CD4-positive, CD25-positive, alpha-beta regulatory T cell (primary cell): ENCODE measurements around the gene GALNT7. TPM values are rescaled to one million over a fixed set of nuclear protein-coding genes. Genes with fewer than 3 reads are reported as not detected.

ENCODE experiments used
- ATAC-seq, 2 donors: fragments of 150-1000 bp; cut with Tn5 transposase; one replicate each; pipeline ENCODE4 v1.10.0; 2021; ENCODE audit warnings: low read depth in 2 of 2, moderate number of reproducible peaks in 2 of 2, moderate library complexity in 1 of 2
- DNase-seq, 3 donors: peaks; one replicate each; pipeline versions ENCODE4 v3.0.0 to v3.0.0-alpha.2; 2012 to 2022; ENCODE audit warnings: mixed read lengths in 1 of 3
- H3K27ac ChIP-seq: one replicate; pipeline ENCODE4 v1.7.0; 2013; ENCODE audit warnings: mild to moderate bottlenecking, low read length; ENCODE audit not compliant: insufficient read depth, poor library complexity, severe bottlenecking
- H3K27me3 ChIP-seq: one replicate; pipeline ENCODE4 v1.7.0; 2013; ENCODE audit warnings: low read length; ENCODE audit not compliant: control insufficient read depth, insufficient read depth
- H3K36me3 ChIP-seq: one replicate; pipeline ENCODE4 v1.7.0; 2013; ENCODE audit warnings: mild to moderate bottlenecking, low read length, moderate library complexity; ENCODE audit not compliant: control insufficient read depth, insufficient read depth
- H3K4me1 ChIP-seq: 2 replicates; pipeline ENCODE4 v1.7.0; 2013; ENCODE audit warnings: mild to moderate bottlenecking, low read length; ENCODE audit not compliant: insufficient read depth, control insufficient read depth, poor library complexity, severe bottlenecking
- H3K4me3 ChIP-seq: one replicate; pipeline ENCODE4 v1.7.0; 2013; ENCODE audit warnings: low read depth, mild to moderate bottlenecking, low read length, moderate library complexity
- H3K9me3 ChIP-seq, 2 experiments: 1 replicate in 1 of 2; 2 replicates in 1 of 2; pipeline ENCODE4 v1.7.0; 2013; ENCODE audit warnings: low read length in 2 of 2, mild to moderate bottlenecking in 1 of 2, moderate library complexity in 1 of 2; ENCODE audit not compliant: control insufficient read depth in 2 of 2
- H3K27ac Mint-ChIP-seq, 3 donors: one replicate each; pipeline ENCODE4 v1.8.0; 2020 to 2022; ENCODE audit warnings: mild to moderate bottlenecking in 3 of 3, mixed read lengths in 3 of 3, moderate library complexity in 2 of 3
- H3K27me3 Mint-ChIP-seq: one replicate; pipeline ENCODE4 v1.8.0; 2022; ENCODE audit warnings: mild to moderate bottlenecking, mixed read lengths
- H3K36me3 Mint-ChIP-seq: one replicate; pipeline ENCODE4 v1.8.0; 2020; ENCODE audit warnings: mixed read lengths
- H3K4me1 Mint-ChIP-seq, 4 donors: one replicate each; pipeline ENCODE4 v1.8.0; 2020 to 2022; ENCODE audit warnings: mixed read lengths in 4 of 4, mild to moderate bottlenecking in 1 of 4
- H3K4me3 Mint-ChIP-seq, 4 donors: one replicate each; pipeline ENCODE4 v1.8.0; 2020 to 2022; ENCODE audit warnings: mild to moderate bottlenecking in 4 of 4, mixed read lengths in 4 of 4, moderate library complexity in 3 of 4
- H3K9me3 Mint-ChIP-seq, 7 donors: one replicate each; pipeline ENCODE4 v1.8.0; 2020 to 2022; ENCODE audit warnings: mixed read lengths in 7 of 7, mild to moderate bottlenecking in 3 of 7, moderate library complexity in 2 of 7
- polyA plus RNA-seq, 4 donors: library from polyadenylated mRNA; unstranded; fragments of 300-500 nt; fragmentation: Illumina TruSeq; gene quantifications; one replicate each; pipeline ENCODE4 v1.2.3, GENCODE V29; 2021
- total RNA-seq: library from RNA; stranded (reverse); gene quantifications from one replicate; pipeline ENCODE4 v1.2.3, GENCODE V29; 2022

GALNT7 gene
- total and polyA plus RNA-seq, 5 donors from 2014 or later: 13.0 to 19.5 (median 14.9) TPM

- no peaks in the 10 kb centered on the region for H3K27me3 ChIP-seq
- H3K36me3 ChIP-seq: no peaks in the 10 kb centered on the region
- peaks cover 6% of the 10 kb centered on the region for H3K36me3 Mint-ChIP-seq
- no peaks in the 10 kb centered on the region for H3K27me3 Mint-ChIP-seq
- DNase-seq: no peak
- peaks cover 11 to 41% (median 20%) of the 10 kb centered on the region in 4 donors for H3K4me1 Mint-ChIP-seq
- H3K4me1 ChIP-seq: no peaks in the 10 kb centered on the region
- H3K4me3 Mint-ChIP-seq: no peak overlapping the region
- H3K4me3 ChIP-seq: no peak overlapping the region
- no peak for ATAC-seq
- no peak overlapping the region for H3K27ac ChIP-seq
- peaks cover 0 to 1% (median 0%) of the 10 kb centered on the region in 7 donors for H3K9me3 Mint-ChIP-seq
- no peak overlapping the region for H3K27ac Mint-ChIP-seq
- H3K9me3 ChIP-seq: no peaks in the 10 kb centered on the region
Measured at GRCh38 chr4:173240696-173241095, 72.1 kb downstream of the GALNT7 start.

DNA sequence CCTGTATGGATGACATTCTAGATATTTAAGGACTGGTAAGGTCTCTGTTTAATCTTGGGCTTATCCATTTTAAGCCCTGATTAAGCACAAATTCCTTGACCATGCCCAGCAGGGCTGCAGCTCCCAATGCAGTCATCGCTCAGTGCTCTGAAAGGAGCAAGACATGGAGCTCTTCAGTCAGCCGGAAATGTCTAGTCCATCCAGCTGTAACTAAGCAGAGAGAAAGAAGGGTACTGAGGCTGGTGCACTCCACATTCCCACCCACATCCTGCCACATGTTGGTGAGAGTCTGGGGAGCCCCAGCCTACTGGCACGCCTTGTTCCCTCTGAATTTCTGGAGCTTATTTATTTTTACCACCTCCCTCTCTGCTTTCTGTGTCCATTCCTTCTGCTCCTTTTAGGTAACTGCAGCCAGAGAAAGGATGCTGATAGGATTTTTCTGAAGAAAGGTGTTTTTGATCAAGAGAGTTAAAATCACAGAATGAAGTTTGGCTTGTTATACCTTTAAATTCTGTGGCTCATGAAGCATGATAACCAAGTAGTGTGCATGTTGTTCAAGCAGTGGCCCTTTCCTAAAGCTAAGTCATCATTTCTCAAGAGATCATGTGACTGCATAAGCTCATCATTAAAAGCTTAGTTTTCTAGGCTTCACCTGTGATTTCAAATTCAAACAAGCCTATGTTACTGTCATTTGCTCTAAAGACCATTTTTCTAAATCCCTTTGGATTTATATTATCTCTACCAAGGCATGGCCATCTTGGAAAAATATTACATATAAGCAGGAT, 74.0 kb downstream of the GALNT7 start:
- Histone ChIP-seq H3K27ac (no peak overlapping the region), H3K27me3 (no peaks in the 10 kb centered on the region), H3K4me3 (no peak overlapping the region), H3K4me1 (no peaks in the 10 kb centered on the region), H3K9me3 (no peaks in the 10 kb centered on the region), H3K36me3 (no peaks in the 10 kb centered on the region)
- ATAC-seq: no peak
- DNase-seq: no peak
- H3K36me3 Mint-ChIP-seq: peaks cover 4% of the 10 kb centered on the region
- peaks cover 0 to 1% (median 0%) of the 10 kb centered on the region in 7 donors for H3K9me3 Mint-ChIP-seq
- H3K4me3 Mint-ChIP-seq: no peak overlapping the region
- peak overlapping the region in 1 of 3 donors; percentile 53 for H3K27ac Mint-ChIP-seq
- H3K27me3 Mint-ChIP-seq: no peaks in the 10 kb centered on the region
- H3K4me1 Mint-ChIP-seq: peaks cover 6 to 32% (median 16%) of the 10 kb centered on the region in 4 donors

DNA sequence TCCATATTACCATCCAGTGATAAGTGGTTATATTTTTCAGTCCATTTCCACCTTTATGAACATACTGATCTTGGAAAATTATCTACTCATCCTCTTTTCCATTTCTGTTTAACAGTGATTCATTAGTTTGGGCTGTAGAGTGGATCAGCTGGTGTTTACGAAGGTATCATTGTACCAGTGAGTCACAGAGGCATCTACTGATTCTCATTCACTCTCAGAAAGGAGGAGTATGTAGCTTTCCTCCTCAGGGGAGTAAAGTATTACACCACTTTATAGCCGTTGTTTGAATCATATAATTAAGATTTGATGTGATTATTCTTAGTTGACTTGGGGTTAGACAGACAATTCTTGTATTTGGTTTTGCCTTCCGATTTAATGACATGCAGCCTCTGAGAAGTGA, 74.7 kb downstream of the GALNT7 start:
- H3K27me3 Mint-ChIP-seq: no peaks in the 10 kb centered on the region
- Histone ChIP-seq H3K27me3 (no peaks in the 10 kb centered on the region), H3K36me3 (no peaks in the 10 kb centered on the region), H3K4me3 (no peak overlapping the region), H3K9me3 (no peaks in the 10 kb centered on the region), H3K4me1 (no peaks in the 10 kb centered on the region), H3K27ac (no peak overlapping the region)
- peaks cover 8% of the 10 kb centered on the region for H3K36me3 Mint-ChIP-seq
- no peak for ATAC-seq
- peaks cover 6 to 34% (median 16%) of the 10 kb centered on the region in 4 donors for H3K4me1 Mint-ChIP-seq
- no peak for DNase-seq
- H3K9me3 Mint-ChIP-seq: peaks cover 0 to 1% (median 0%) of the 10 kb centered on the region in 7 donors
- H3K4me3 Mint-ChIP-seq: no peak overlapping the region
- H3K27ac Mint-ChIP-seq: no peak overlapping the region

DNA sequence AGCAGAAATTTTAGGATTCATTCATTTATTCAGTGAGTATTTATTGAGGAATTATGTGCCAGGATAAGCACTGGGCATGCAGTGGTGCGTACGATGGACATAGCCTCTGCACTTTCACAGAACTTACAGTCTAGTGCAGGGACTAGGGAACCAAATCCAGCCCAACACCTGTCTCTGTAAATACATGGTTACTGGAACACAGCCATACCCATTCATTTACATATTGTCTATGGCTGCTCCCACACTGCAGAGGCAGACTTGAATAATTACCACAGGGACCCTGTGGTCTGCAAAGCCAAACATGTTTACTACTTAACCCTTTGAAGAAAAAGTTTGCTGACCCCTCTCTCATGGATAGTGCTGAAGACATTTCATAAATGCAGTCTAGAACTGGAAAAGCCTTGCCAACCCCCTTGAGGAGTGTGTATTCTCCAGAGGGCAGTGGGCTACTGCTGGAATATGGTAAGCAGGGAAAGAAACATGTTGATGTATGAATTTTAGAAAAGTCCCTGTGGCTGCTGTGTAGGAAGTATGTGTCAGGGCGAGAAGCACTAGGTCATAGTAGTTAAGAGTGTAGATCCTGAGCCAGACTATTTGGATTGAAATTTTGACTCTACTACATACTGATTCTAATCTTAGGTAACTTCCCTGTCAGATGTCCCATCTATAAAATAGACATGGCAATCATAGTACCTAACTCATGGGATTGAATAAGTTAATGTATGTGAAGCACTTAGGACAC, 75.5 kb downstream of the GALNT7 start:
- Mint-ChIP-seq H3K27me3 (no peaks in the 10 kb centered on the region), H3K4me1 (peaks cover 6 to 38% (median 16%) of the 10 kb centered on the region in 4 donors), H3K27ac (peak overlapping the region in 1 of 3 donors; percentile 20), H3K9me3 (peaks cover 0 to 1% (median 0%) of the 10 kb centered on the region in 7 donors), H3K4me3 (no peak overlapping the region), H3K36me3 (peaks cover 8% of the 10 kb centered on the region)
- no peak for ATAC-seq
- peaks cover 2% of the 10 kb centered on the region for H3K36me3 ChIP-seq
- no peak for DNase-seq
- no peak overlapping the region for H3K4me3 ChIP-seq
- H3K27ac ChIP-seq: no peak overlapping the region
- no peaks in the 10 kb centered on the region for H3K27me3 ChIP-seq
- no peaks in the 10 kb centered on the region for H3K9me3 ChIP-seq
- H3K4me1 ChIP-seq: no peaks in the 10 kb centered on the region

GRCh38 chr4:173245952-173246351, 77.3 kb downstream of the GALNT7 start:
- Mint-ChIP-seq H3K4me1 (peaks cover 6 to 32% (median 16%) of the 10 kb centered on the region in 4 donors), H3K27me3 (no peaks in the 10 kb centered on the region), H3K36me3 (peaks cover 12% of the 10 kb centered on the region), H3K4me3 (no peak overlapping the region), H3K9me3 (peaks cover 0 to 1% (median 0%) of the 10 kb centered on the region in 7 donors), H3K27ac (peak overlapping the region in 1 of 3 donors; percentile 50)
- DNase-seq (no peak), ATAC-seq (no peak)
- Histone ChIP-seq H3K4me1 (no peaks in the 10 kb centered on the region), H3K4me3 (no peak overlapping the region), H3K27ac (no peak overlapping the region), H3K27me3 (no peaks in the 10 kb centered on the region), H3K9me3 (no peaks in the 10 kb centered on the region), H3K36me3 (peaks cover 2% of the 10 kb centered on the region)

- peaks cover 2% of the 10 kb centered on the region for H3K36me3 ChIP-seq
- H3K4me1 ChIP-seq: no peaks in the 10 kb centered on the region
- H3K4me3 ChIP-seq: no peak overlapping the region
- H3K27me3 ChIP-seq: no peaks in the 10 kb centered on the region
- peaks cover 0 to 1% (median 0%) of the 10 kb centered on the region in 7 donors for H3K9me3 Mint-ChIP-seq
- DNase-seq: no peak
- H3K36me3 Mint-ChIP-seq: peaks cover 12% of the 10 kb centered on the region
- H3K4me3 Mint-ChIP-seq: no peak overlapping the region
- no peaks in the 10 kb centered on the region for H3K9me3 ChIP-seq
- H3K4me1 Mint-ChIP-seq: peaks cover 6 to 36% (median 15%) of the 10 kb centered on the region in 4 donors
- peak overlapping the region in 1 of 3 donors; percentile 39 for H3K27ac Mint-ChIP-seq
- no peak for ATAC-seq
- no peak overlapping the region for H3K27ac ChIP-seq
- no peaks in the 10 kb centered on the region for H3K27me3 Mint-ChIP-seq
Measured at GRCh38 chr4:173246719-173247118, 78.1 kb downstream of the GALNT7 start.

DNA sequence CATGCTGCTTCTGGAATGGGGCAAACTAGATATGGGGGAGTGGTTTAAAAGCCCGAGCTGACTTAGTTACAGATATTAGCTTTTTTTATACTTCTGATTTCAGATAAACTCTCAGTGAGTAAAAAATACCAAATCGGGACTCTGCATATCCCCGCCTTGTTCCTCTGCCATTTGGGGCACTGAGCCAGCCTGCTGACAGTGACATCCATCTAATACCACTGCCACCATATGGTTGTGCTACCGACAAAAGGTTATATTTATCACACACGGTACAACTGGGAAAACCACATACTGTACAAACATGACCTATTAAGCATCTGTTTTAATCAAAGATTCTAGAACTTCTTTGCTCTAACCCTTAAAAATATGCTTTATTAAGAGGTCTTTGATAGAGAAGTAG, 78.7 kb downstream of the GALNT7 start:
- H3K9me3 ChIP-seq: no peaks in the 10 kb centered on the region
- ATAC-seq (no peak), DNase-seq (no peak)
- no peaks in the 10 kb centered on the region for H3K4me1 ChIP-seq
- no peaks in the 10 kb centered on the region for H3K27me3 ChIP-seq
- H3K4me3 ChIP-seq: no peak overlapping the region
- Mint-ChIP-seq H3K36me3 (peaks cover 12% of the 10 kb centered on the region), H3K4me3 (no peak overlapping the region), H3K4me1 (peaks cover 6 to 36% (median 15%) of the 10 kb centered on the region in 4 donors), H3K9me3 (peaks cover 0 to 1% (median 0%) of the 10 kb centered on the region in 7 donors), H3K27me3 (no peaks in the 10 kb centered on the region), H3K27ac (peak overlapping the region in 1 of 3 donors; percentile 39)
- peaks cover 2% of the 10 kb centered on the region for H3K36me3 ChIP-seq
- no peak overlapping the region for H3K27ac ChIP-seq
